ENCODE measurements around the gene ZNRF2. TPM values are rescaled to one million over a fixed set of nuclear protein-coding genes. Genes with fewer than 3 reads are reported as not detected.

ZNRF2 gene
- total RNA-seq, 1 donor from 2014 or later = 31.7 TPM

- Histone ChIP-seq H3K27ac (no peak overlapping the region), H3K27me3 (no peaks in the 10 kb centered on the region), H3K9me3 (no peaks in the 10 kb centered on the region), H3K36me3 (no peaks in the 10 kb centered on the region), H3K4me1 (peaks cover 0 to 3% of the 10 kb centered on the region in 2 donors), H3K4me3 (no peak overlapping the region)
- TF ChIP-seq CTCF (IDR thresholded peaks at IDR 0.05) = no peak
- no peak for DNase-seq (ENCODE audit: low spot score in 2 of 2)
- intact Hi-C loops (cut with DNase I) = no loop called here
These were observed 81.2 kb downstream of the ZNRF2 start for GRCh38 chr7:30365621-30366020.

- TF ChIP-seq CTCF (IDR thresholded peaks at IDR 0.05) = no peak
- Histone ChIP-seq H3K4me3 (no peak overlapping the region), H3K27ac (no peak overlapping the region), H3K4me1 (peaks cover 0 to 3% of the 10 kb centered on the region in 2 donors), H3K27me3 (no peaks in the 10 kb centered on the region), H3K36me3 (peaks cover 0 to 3% of the 10 kb centered on the region in 2 donors), H3K9me3 (no peaks in the 10 kb centered on the region)
- no peak for DNase-seq (ENCODE audit: low spot score in 2 of 2)
- intact Hi-C loops (cut with DNase I) = no loop called here
These were observed 82.2 kb downstream of the ZNRF2 start for GRCh38 chr7:30366606-30367005.

GRCh38 chr7:30367561-30367960 lies 83.2 kb downstream of the ZNRF2 start:
- DNase-seq (ENCODE audit: low spot score in 2 of 2) = no peak
- Histone ChIP-seq H3K27me3 (no peaks in the 10 kb centered on the region), H3K36me3 (peaks cover 3 to 7% of the 10 kb centered on the region in 2 donors), H3K27ac (no peak overlapping the region), H3K4me1 (peaks cover 0 to 3% of the 10 kb centered on the region in 2 donors), H3K9me3 (no peaks in the 10 kb centered on the region), H3K4me3 (no peak overlapping the region)
- no peak for TF ChIP-seq CTCF (IDR thresholded peaks at IDR 0.05)
- intact Hi-C loops (cut with DNase I) = no loop called here

DNA sequence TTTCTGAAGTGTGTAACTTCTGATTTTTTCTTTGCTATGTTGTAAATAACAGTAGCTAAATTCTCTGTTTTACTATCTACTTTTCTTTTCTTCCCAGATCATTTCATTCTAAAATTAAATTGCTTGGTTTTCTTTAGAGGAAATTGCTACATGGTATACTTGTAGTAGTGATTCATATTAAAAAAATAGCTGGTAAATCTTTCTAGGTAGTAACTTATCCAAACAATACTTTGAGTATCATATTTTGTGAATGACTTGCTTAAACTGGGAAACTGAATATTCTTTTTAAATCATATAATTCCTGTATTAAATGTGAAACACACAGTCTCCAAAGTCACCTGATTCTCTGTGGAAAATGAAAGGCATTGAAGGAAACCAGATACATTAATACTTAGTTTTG lies 85.5 kb downstream of the ZNRF2 start:
- intact Hi-C loops (cut with DNase I) = no loop called here
- Histone ChIP-seq H3K4me3 (no peak overlapping the region), H3K27me3 (no peaks in the 10 kb centered on the region), H3K27ac (no peak overlapping the region), H3K4me1 (peaks cover 0 to 3% of the 10 kb centered on the region in 2 donors), H3K9me3 (no peaks in the 10 kb centered on the region), H3K36me3 (peaks cover 3 to 7% of the 10 kb centered on the region in 2 donors)
- no peak for TF ChIP-seq CTCF (IDR thresholded peaks at IDR 0.05)
- DNase-seq (ENCODE audit: low spot score in 2 of 2) = no peak

DNA sequence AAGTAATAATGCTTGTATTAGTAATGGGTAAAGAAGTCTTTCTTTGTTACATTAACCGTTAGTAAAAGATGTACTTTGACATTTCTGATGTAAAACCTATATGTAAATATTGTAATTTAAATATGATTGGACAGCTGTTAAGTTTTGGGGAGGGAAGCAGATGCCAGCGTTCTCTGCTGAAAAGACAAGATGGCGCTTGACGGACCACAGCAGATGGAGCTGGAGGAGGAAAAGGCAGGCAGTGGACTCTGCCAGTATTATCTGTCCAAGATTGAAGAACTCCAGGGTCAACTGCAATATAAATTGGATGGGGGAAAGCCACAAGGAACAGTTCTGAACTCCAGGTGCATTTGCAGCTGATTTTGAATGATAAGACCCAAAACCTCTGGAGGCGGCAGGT lies 86.9 kb downstream of the ZNRF2 start:
- TF ChIP-seq CTCF (IDR thresholded peaks at IDR 0.05) = no peak
- intact Hi-C loops (cut with DNase I) = no loop called here
- Histone ChIP-seq H3K9me3 (no peaks in the 10 kb centered on the region), H3K27ac (no peak overlapping the region), H3K27me3 (no peaks in the 10 kb centered on the region), H3K4me3 (no peak overlapping the region), H3K4me1 (peaks cover 0 to 3% of the 10 kb centered on the region in 2 donors), H3K36me3 (peaks cover 3 to 7% of the 10 kb centered on the region in 2 donors)
- no peak for DNase-seq (ENCODE audit: low spot score in 2 of 2)

GRCh38 chr7:30378275-30378674 lies 93.9 kb downstream of the ZNRF2 start:
- Histone ChIP-seq H3K9me3 (peaks cover 0 to 6% of the 10 kb centered on the region in 2 donors), H3K36me3 (no peaks in the 10 kb centered on the region), H3K4me3 (no peak overlapping the region), H3K27me3 (no peaks in the 10 kb centered on the region), H3K27ac (no peak overlapping the region), H3K4me1 (peaks cover 0 to 5% of the 10 kb centered on the region in 2 donors)
- intact Hi-C loops (cut with DNase I) = no loop called here
- no peak for DNase-seq (ENCODE audit: low spot score in 2 of 2)
- no peak for TF ChIP-seq CTCF (IDR thresholded peaks at IDR 0.05)
